Calu3 (cell line): ENCODE data around the gene MON2. TPM values are rescaled to one million over a fixed set of nuclear protein-coding genes. Genes with fewer than 3 reads are reported as not detected.

Source experiments
- BruUV-seq: library from RNA; stranded (reverse); fragments of 400-500 nt; replicated peaks from 2 replicates; lab custom pipeline; 2021; lab: Mats Ljungman, UMichigan
- CTCF ChIA-PET: fragments of 300-600 bp; sonication (Branson Sonifier 250); formaldehyde crosslinking; loops from one replicate; lab custom pipeline; 2022; ENCODE audit warnings: antibody characterized with exemption; lab: Charles Lee
- DNase-seq: peaks from one replicate; pipeline ENCODE4 v3.0.0; 2022
- H3K27ac Mint-ChIP-seq: one replicate; pipeline ENCODE4 v1.8.0; 2022; ENCODE audit warnings: mixed read lengths; ENCODE audit not compliant: unreplicated experiment
- H3K27me3 Mint-ChIP-seq: one replicate; pipeline ENCODE4 v1.8.0; 2022; ENCODE audit warnings: mixed read lengths; ENCODE audit not compliant: unreplicated experiment
- H3K36me3 Mint-ChIP-seq: one replicate; pipeline ENCODE4 v1.8.0; 2022; ENCODE audit warnings: mild to moderate bottlenecking, moderate library complexity, mixed read lengths; ENCODE audit not compliant: insufficient read depth, unreplicated experiment
- H3K4me1 Mint-ChIP-seq: one replicate; pipeline ENCODE4 v1.8.0; 2022; ENCODE audit warnings: mild to moderate bottlenecking, low read depth, mixed read lengths; ENCODE audit not compliant: unreplicated experiment
- H3K4me3 Mint-ChIP-seq: one replicate; pipeline ENCODE4 v1.8.0; 2022; ENCODE audit warnings: mild to moderate bottlenecking, low read depth, moderate library complexity, mixed read lengths; ENCODE audit not compliant: unreplicated experiment
- H3K9me3 Mint-ChIP-seq: one replicate; pipeline ENCODE4 v1.8.0; 2022; ENCODE audit warnings: low read depth, mixed read lengths; ENCODE audit not compliant: unreplicated experiment
- intact Hi-C: fragments of 100-400 bp; cut with micrococcal nuclease; formaldehyde crosslinking; loops from one replicate; pipeline ENCODE4 v1.10.0; 2022; ENCODE audit not compliant: unreplicated experiment
- total RNA-seq: library from RNA; stranded (reverse); gene quantifications from 2 replicates; pipeline ENCODE4 v1.2.3, GENCODE V29; 2022
- TF ChIP-seq, protein P1 (sequence below): fragments of 200-600 bp; IDR thresholded peaks from one replicate; pipeline ENCODE4 v1.8.0; 2022; ENCODE audit warnings: antibody characterized with exemption; ENCODE audit not compliant: unreplicated experiment

MON2 gene
- total RNA-seq, 1 experiment from 2014 or later: 46.7 TPM

DNA sequence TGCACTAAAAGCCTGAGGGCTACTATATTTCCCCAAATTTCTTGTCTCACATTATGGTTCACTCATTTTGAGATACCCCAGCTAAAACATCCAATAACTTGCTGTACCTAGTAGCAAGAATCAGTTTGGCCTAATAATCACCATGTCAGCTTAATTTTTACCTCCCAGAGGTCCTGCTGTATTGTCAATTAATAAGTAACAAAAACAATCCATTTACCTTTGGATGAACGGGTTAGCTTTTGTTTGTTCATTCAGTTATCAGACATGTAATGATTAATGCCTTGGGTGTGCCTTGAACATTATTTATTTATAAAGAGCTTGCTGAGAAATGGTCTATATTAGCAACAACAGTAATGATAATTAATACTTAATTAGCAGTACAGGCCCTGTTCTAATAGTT is 57.0 kb downstream of the MON2 start:
- peaks cover 4% of the 10 kb centered on the region for H3K36me3 Mint-ChIP-seq
- H3K9me3 Mint-ChIP-seq: no peaks in the 10 kb centered on the region
- CTCF ChIA-PET: interaction anchor here (0.5 to 1.8 kb wide), 9 partner anchors 32 to 545 kb away, joined by 3 to 8 read pairs (median 4); no protein-coding TSS in a partner anchor
- BruUV-seq: no TSS peak
- no peak for DNase-seq
- TF ChIP-seq, protein P1, sequence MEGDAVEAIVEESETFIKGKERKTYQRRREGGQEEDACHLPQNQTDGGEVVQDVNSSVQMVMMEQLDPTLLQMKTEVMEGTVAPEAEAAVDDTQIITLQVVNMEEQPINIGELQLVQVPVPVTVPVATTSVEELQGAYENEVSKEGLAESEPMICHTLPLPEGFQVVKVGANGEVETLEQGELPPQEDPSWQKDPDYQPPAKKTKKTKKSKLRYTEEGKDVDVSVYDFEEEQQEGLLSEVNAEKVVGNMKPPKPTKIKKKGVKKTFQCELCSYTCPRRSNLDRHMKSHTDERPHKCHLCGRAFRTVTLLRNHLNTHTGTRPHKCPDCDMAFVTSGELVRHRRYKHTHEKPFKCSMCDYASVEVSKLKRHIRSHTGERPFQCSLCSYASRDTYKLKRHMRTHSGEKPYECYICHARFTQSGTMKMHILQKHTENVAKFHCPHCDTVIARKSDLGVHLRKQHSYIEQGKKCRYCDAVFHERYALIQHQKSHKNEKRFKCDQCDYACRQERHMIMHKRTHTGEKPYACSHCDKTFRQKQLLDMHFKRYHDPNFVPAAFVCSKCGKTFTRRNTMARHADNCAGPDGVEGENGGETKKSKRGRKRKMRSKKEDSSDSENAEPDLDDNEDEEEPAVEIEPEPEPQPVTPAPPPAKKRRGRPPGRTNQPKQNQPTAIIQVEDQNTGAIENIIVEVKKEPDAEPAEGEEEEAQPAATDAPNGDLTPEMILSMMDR: no peak
- peaks cover 17% of the 10 kb centered on the region for H3K4me1 Mint-ChIP-seq
- no peaks in the 10 kb centered on the region for H3K27me3 Mint-ChIP-seq
- H3K4me3 Mint-ChIP-seq: no peak overlapping the region
- intact Hi-C loops: loop anchor here (1.0 to 5.0 kb wide), 4 partner anchors 13 to 290 kb away; no protein-coding TSS in a partner anchor
- no peak overlapping the region for H3K27ac Mint-ChIP-seq

DNA sequence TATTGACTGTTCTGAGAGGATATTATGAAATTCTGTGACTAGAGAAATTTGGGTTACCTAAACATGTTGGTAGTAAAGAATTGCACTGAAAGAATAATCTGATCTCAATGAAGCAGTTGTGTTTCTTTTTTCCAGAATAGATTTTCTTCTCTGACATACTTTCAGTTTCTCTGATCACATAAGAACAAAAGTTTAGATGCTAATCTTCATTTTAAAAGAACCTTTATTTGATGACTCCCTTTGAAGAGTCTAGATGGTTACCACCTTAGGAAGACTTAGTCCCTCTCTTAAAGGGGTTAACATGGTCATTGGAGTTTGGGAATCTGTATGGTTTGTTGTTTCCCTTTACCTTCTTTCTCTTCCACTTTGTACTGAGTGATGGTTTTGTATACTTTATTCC is 58.6 kb downstream of the MON2 start:
- no peak overlapping the region for H3K27ac Mint-ChIP-seq
- peaks cover 17% of the 10 kb centered on the region for H3K4me1 Mint-ChIP-seq
- CTCF ChIA-PET: no interaction called here
- no peak for DNase-seq
- no peaks in the 10 kb centered on the region for H3K27me3 Mint-ChIP-seq
- TF ChIP-seq, protein P1: no peak
- H3K4me3 Mint-ChIP-seq: no peak overlapping the region
- H3K36me3 Mint-ChIP-seq: peaks cover 3% of the 10 kb centered on the region
- no peaks in the 10 kb centered on the region for H3K9me3 Mint-ChIP-seq
- intact Hi-C loops: no loop called here
- BruUV-seq: no TSS peak

GRCh38 chr12:62530596-62530995 is 64.0 kb downstream of the MON2 start:
- Mint-ChIP-seq H3K27ac (no peak overlapping the region), H3K36me3 (peaks cover 3% of the 10 kb centered on the region), H3K27me3 (no peaks in the 10 kb centered on the region), H3K4me1 (peaks cover 8% of the 10 kb centered on the region), H3K9me3 (no peaks in the 10 kb centered on the region), H3K4me3 (no peak overlapping the region)
- TF ChIP-seq, protein P1: no peak
- DNase-seq: no peak
- CTCF ChIA-PET: no interaction called here
- intact Hi-C loops: no loop called here
- BruUV-seq: no TSS peak

DNA sequence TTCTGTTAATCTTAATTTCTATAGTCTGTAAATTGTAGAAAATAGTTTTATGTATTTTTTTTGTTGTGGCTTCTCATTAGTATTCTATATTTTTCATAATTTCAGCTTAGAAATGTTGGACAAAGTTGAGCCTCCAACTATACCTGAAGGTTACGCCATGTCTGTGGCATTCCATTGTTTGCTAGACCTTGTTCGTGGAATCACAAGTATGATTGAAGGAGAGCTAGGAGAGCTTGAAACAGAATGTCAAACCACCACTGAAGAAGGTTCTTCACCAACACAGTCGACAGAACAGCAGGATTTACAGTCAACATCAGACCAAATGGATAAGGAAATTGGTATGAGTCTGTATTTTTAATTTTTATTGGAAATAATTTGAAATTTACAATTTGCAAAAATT is 65.7 kb downstream of the MON2 start:
- BruUV-seq: no TSS peak
- no peak overlapping the region for H3K27ac Mint-ChIP-seq

More for the DNA sequence above, 65.7 kb downstream of the MON2 start:
- peaks cover 3% of the 10 kb centered on the region for H3K36me3 Mint-ChIP-seq
- peaks cover 10% of the 10 kb centered on the region for H3K4me1 Mint-ChIP-seq
- no peak for DNase-seq
- TF ChIP-seq, protein P1: no peak
- no peaks in the 10 kb centered on the region for H3K9me3 Mint-ChIP-seq
- CTCF ChIA-PET: no interaction called here
- H3K4me3 Mint-ChIP-seq: no peak overlapping the region
- intact Hi-C loops: no loop called here
- H3K27me3 Mint-ChIP-seq: no peaks in the 10 kb centered on the region
